SK-N-SH (cell line): ENCODE measurements around the gene PYGO2. TPM values are rescaled to one million over a fixed set of nuclear protein-coding genes. Genes with fewer than 3 reads are reported as not detected.
A peak's percentile ranks its signal among the peaks of the same experiment; 100 is the strongest.

Source experiments
- CTCF ChIA-PET: fragments of 300-600, 350-600 bp; formaldehyde crosslinking; extraction: SDS; loops from one replicate; lab custom pipeline; 2021; lab: Yijun Ruan, JAX
- POLR2A ChIA-PET: fragments of 350-600 bp; sonication (Branson Sonifier 250); formaldehyde crosslinking; extraction: SDS; loops from one replicate; lab custom pipeline; 2020; ENCODE audit warnings: antibody characterized with exemption, inconsistent platforms; lab: Yijun Ruan, JAX
- DNase-seq: peaks from one replicate; pipeline ENCODE4 v3.0.0; 2012
- H2AFZ ChIP-seq: fragments of 200-600 bp; sonication (generic); 2 replicates; pipeline ENCODE4 v1.8.1; 2016; ENCODE audit warnings: antibody characterized with exemption, mild to moderate bottlenecking, low read depth
- H3F3A ChIP-seq: fragments of 200-600 bp; sonication (generic); replicated peaks from 2 replicates; pipeline ENCODE3; 2016; ENCODE audit warnings: antibody characterized with exemption, mild to moderate bottlenecking; ENCODE audit not compliant: insufficient read depth
- H3K27ac ChIP-seq, 2 experiments: fragments of 200-500 bp in 1 of 2; fragments of 200-600 bp in 1 of 2; sonication (Bioruptor generic) in 1 of 2; sonication (generic), shearing (Covaris generic) in 1 of 2; 2 replicates each; pipeline versions ENCODE4 v1.5.1 to v1.6.1; 2014 to 2016; ENCODE audit warnings: low read depth in 2 of 2, inconsistent platforms in 1 of 2, low read length in 1 of 2, mild to moderate bottlenecking in 1 of 2, mixed read lengths in 1 of 2
- H3K27me3 ChIP-seq: fragments of 200-600 bp; sonication (generic), shearing (Covaris generic); 2 replicates; pipeline ENCODE4 v1.6.1; 2016; ENCODE audit warnings: mixed run types; ENCODE audit not compliant: insufficient read depth
- H3K36me3 ChIP-seq, 2 experiments: fragments of 200-500 bp in 1 of 2; fragments of 200-600 bp in 1 of 2; sonication (Bioruptor generic) in 1 of 2; sonication (generic) in 1 of 2; replicated peaks in 1 of 2; 2 replicates each; pipeline versions ENCODE3 to v1.5.1; 2014 to 2016; ENCODE audit warnings: low read length in 1 of 2, mild to moderate bottlenecking in 1 of 2; ENCODE audit not compliant: insufficient read depth in 2 of 2, control insufficient read depth in 1 of 2
- H3K4me1 ChIP-seq, 2 experiments: fragments of 200-500 bp in 1 of 2; fragments of 200-600 bp in 1 of 2; sonication (Bioruptor generic) in 1 of 2; sonication (generic), shearing (Covaris generic) in 1 of 2; 2 replicates each; pipeline versions ENCODE4 v1.5.1 to v1.6.1; 2014 to 2016; ENCODE audit warnings: low read depth in 1 of 2, low read length in 1 of 2, mixed run types in 1 of 2; ENCODE audit not compliant: insufficient read depth in 2 of 2, control insufficient read depth in 1 of 2
- H3K4me2 ChIP-seq: fragments of 200-600 bp; sonication (generic), shearing (Covaris generic); 2 replicates; pipeline ENCODE4 v1.6.1; 2017; ENCODE audit warnings: mixed run types
- H3K4me3 ChIP-seq, 2 experiments: fragments of 200-500 bp in 1 of 2; fragments of 200-600 bp in 1 of 2; sonication (Bioruptor generic) in 1 of 2; sonication (generic), shearing (Covaris generic) in 1 of 2; 2 replicates each; pipeline versions ENCODE4 v1.5.1 to v1.8.1; 2014 to 2016; ENCODE audit warnings: low read depth in 2 of 2, inconsistent platforms in 1 of 2, low read length in 1 of 2, mild to moderate bottlenecking in 1 of 2, mixed read lengths in 1 of 2, moderate library complexity in 1 of 2
- H3K79me2 ChIP-seq: fragments of 200-600 bp; sonication (generic); 2 replicates; pipeline ENCODE4 v1.8.1; 2017; ENCODE audit warnings: mild to moderate bottlenecking; ENCODE audit not compliant: insufficient read depth
- H3K9ac ChIP-seq: fragments of 200-600 bp; sonication (generic); 2 replicates; pipeline ENCODE4 v1.6.1; 2017; ENCODE audit warnings: mixed run types
- H3K9me2 ChIP-seq: fragments of 200-600 bp; sonication (generic); 2 replicates; pipeline ENCODE4 v1.6.1; 2017; ENCODE audit warnings: mixed run types
- H3K9me3 ChIP-seq: fragments of 200-600 bp; sonication (generic); 2 replicates; pipeline ENCODE4 v1.6.1; 2017; ENCODE audit warnings: mixed run types, mild to moderate bottlenecking, moderate library complexity
- H4K20me1 ChIP-seq: fragments of 200-600 bp; sonication (generic); 2 replicates; pipeline ENCODE4 v1.6.1; 2017; ENCODE audit warnings: mild to moderate bottlenecking, mixed run types; ENCODE audit not compliant: insufficient read depth
- CHD2 ChIP-seq: fragments of 150-350 bp; IDR thresholded peaks from 2 replicates; pipeline ENCODE4 v1.6.1; 2018; ENCODE audit warnings: low read length; ENCODE audit not compliant: partially characterized antibody
- CTCF ChIP-seq: fragments of 200-600 bp; sonication (generic); IDR thresholded peaks from 2 replicates; pipeline ENCODE4 v1.6.1; 2017; ENCODE audit warnings: antibody characterized with exemption, mild to moderate bottlenecking, moderate library complexity
- MXI1 ChIP-seq: IDR thresholded peaks from 2 replicates; pipeline ENCODE4 v1.6.1; 2012; ENCODE audit warnings: mild to moderate bottlenecking, low read depth, low read length, improper control_type of control experiment
- NFIC ChIP-seq: IDR thresholded peaks from 2 replicates; pipeline ENCODE4 v1.4.0; 2012; ENCODE audit warnings: borderline replicate concordance
- RAD21 ChIP-seq: IDR thresholded peaks from 2 replicates; pipeline ENCODE4 v1.6.1; 2012; ENCODE audit warnings: mild to moderate bottlenecking, low read length
- REST ChIP-seq: IDR thresholded peaks from 2 replicates; pipeline ENCODE4 v1.6.1; 2012; ENCODE audit warnings: mild to moderate bottlenecking, low read depth, low read length, moderate library complexity
- RFX5 ChIP-seq: IDR thresholded peaks from 2 replicates; pipeline ENCODE4 v1.6.1; 2012; ENCODE audit warnings: mild to moderate bottlenecking, improper control_type of control experiment, low read length
- RXRA ChIP-seq: IDR thresholded peaks from 2 replicates; pipeline ENCODE4 v1.4.0; 2012; ENCODE audit warnings: low read depth, mild to moderate bottlenecking, borderline replicate concordance
- SMC3 ChIP-seq: IDR thresholded peaks from 2 replicates; pipeline ENCODE4 v1.6.1; 2012; ENCODE audit warnings: low read depth, low read length, improper control_type of control experiment
- USF1 ChIP-seq: IDR thresholded peaks from 2 replicates; pipeline ENCODE4 v1.4.0; 2012; ENCODE audit warnings: low read depth, borderline replicate concordance
- ZBTB33 ChIP-seq: IDR thresholded peaks from 2 replicates; pipeline ENCODE4 v1.4.0; 2012; ENCODE audit warnings: low read depth, borderline replicate concordance
- WGBS: methylation state at CpG from one replicate; pipeline ENCODE4 v1.1.6; 2017; ENCODE audit warnings: low lambda C conversion rate; 5-methylcytosine and 5-hydroxymethylcytosine counted together
- polyA plus RNA-seq, 3 experiments: library from polyadenylated mRNA; depleted of rRNA; stranded (reverse); fragments of >200 nt; gene quantifications; 2 replicates each; pipeline ENCODE4 v1.2.3, GENCODE V29; 2012

Gene PYGO2
- polyA plus RNA-seq, 1 of the 3 experiments (the other 2 are of a cell fraction) = 23.3 TPM

GRCh38 chr1:154956544-154956941 is 5.0 kb downstream of the PYGO2 start (continued):
- TF ChIP-seq REST = no peak
- TF ChIP-seq, all 33 proteins: peak for 3

- Histone ChIP-seq H3K4me2 (peak within 1 kb of the TSS; percentile 87), H3K27ac (peak within 1 kb of the TSS; percentile 90 to 91), H3K9ac (peak within 1 kb of the TSS; percentile 75), H3K9me3 (no peaks in the 10 kb centered on the region), H3K27me3 (no peaks in the 10 kb centered on the region), H3K9me2 (no peaks in the 10 kb centered on the region), H2AFZ (peak within 1 kb of the TSS; percentile 74), H3F3A (peaks cover 15% of the 10 kb centered on the region), H3K4me3 (peak within 1 kb of the TSS; percentile 74 to 79), H4K20me1 (no peaks in the 10 kb centered on the region), H3K79me2 (peaks cover 16% of the 10 kb centered on the region), H3K4me1 (peaks cover 0 to 51% of the 10 kb centered on the region in 2 experiments; a peak in 3 of 4 replicates), H3K36me3 (peaks cover 0 to 28% of the 10 kb centered on the region in 2 experiments)
- CTCF ChIA-PET = interaction anchor here (0.6 to 37.5 kb wide), 16 partner anchors 9 to 618 kb away, joined by 3 to 640 read pairs (median 5); partner anchors contain the start of genes FLAD1, LENEP and ZBTB7B
- peak; percentile 15; the same call in 1 of the 2 replicates for TF ChIP-seq MXI1
- no peak for TF ChIP-seq ZBTB33
- TF ChIP-seq RAD21 = peak; percentile 55
- TF ChIP-seq NFIC = no peak
- peak; percentile 53 for TF ChIP-seq CTCF
- no peak for TF ChIP-seq RXRA
- peak; percentile 30; the same call in 1 of the 2 replicates for TF ChIP-seq RFX5
- peak; percentile 30 for TF ChIP-seq CHD2
- peak; percentile 88 for TF ChIP-seq USF1
- peak; percentile 23 for TF ChIP-seq SMC3
- POLR2A ChIA-PET = interaction anchor here (0.8 to 3.0 kb wide), 11 partner anchors 11 to 95 kb away, joined by 3 to 16 read pairs (median 3); partner anchors contain the start of genes ADAM15, LENEP and SHC1
- WGBS = under 1% methylated on average over 18 of the region's 18 CpGs
- peak; percentile 94 for DNase-seq
These were observed 5.7 kb downstream of the PYGO2 start, which contains the start of gene PBXIP1 for GRCh38 chr1:154955718-154956543. PBXIP1 (minus strand) TSS chr1:154956099; CDS start chr1:154953721, 2,378 bp downstream.
